Measurements from ENCODE around the gene SMIM7. TPM values are rescaled to one million over a fixed set of nuclear protein-coding genes. Genes with fewer than 3 reads are reported as not detected.

Gene SMIM7
- total and polyA plus RNA-seq, 4 experiments from 2014 or later: 59.6 to 94.1 (median 78.1) TPM

- Mint-ChIP-seq H3K36me3 (peaks cover 52 to 68% of the 10 kb centered on the region in 2 donors), H3K4me1 (peaks cover 0 to 37% (median 13%) of the 10 kb centered on the region in 4 donors), H3K27me3 (no peaks in the 10 kb centered on the region), H3K9me3 (no peaks in the 10 kb centered on the region), H3K27ac (peak overlapping the region in 5 of 7 donors; percentile 4 to 81 (median 24)), H3K4me3 (no peak overlapping the region)
- no peak overlapping the region for H3K27ac ChIP-seq (ENCODE audit: low read depth, low read length)
- no peaks in the 10 kb centered on the region for H3K27me3 ChIP-seq (ENCODE audit: insufficient read depth, low read length)
- H3K9me3 ChIP-seq (ENCODE audit: control insufficient read depth in 1 of 2, low read length in 2 of 2): no peaks in the 10 kb centered on the region
- H3K4me1 ChIP-seq (ENCODE audit: insufficient read depth, low read length): no peaks in the 10 kb centered on the region
- H3K4me3 ChIP-seq (ENCODE audit: low read length in 2 of 2): no peak overlapping the region
- no peak for DNase-seq
- ChIA-PET CTCF (ENCODE audit: partially characterized antibody) (interaction anchor here (0.5 to 1.8 kb wide), 2 partner anchors 8 to 40 kb away, joined by 3 read pairs; no protein-coding TSS in a partner anchor), POLR2A (ENCODE audit: partially characterized antibody) (interaction anchor here (0.9 to 1.6 kb wide), 3 partner anchors 10 to 22 kb away, joined by 3 to 6 read pairs (median 3); partner anchors contain the start of genes MED26 and SMIM7)
- intact Hi-C loops (cut with micrococcal nuclease): no loop called here
- H3K36me3 ChIP-seq (ENCODE audit: insufficient read depth, low read length): peaks cover 65% of the 10 kb centered on the region
Measured at GRCh38 chr19:16649734-16650133, 10.2 kb downstream of the SMIM7 start.

GRCh38 chr19:16645140-16645539 is 14.8 kb downstream of the SMIM7 start:
- Histone ChIP-seq H3K4me1 (ENCODE audit: insufficient read depth, low read length) (no peaks in the 10 kb centered on the region), H3K27me3 (ENCODE audit: insufficient read depth, low read length) (no peaks in the 10 kb centered on the region), H3K36me3 (ENCODE audit: insufficient read depth, low read length) (peaks cover 65% of the 10 kb centered on the region), H3K27ac (ENCODE audit: low read depth, low read length) (no peak overlapping the region), H3K4me3 (ENCODE audit: low read length in 2 of 2) (no peak overlapping the region), H3K9me3 (ENCODE audit: control insufficient read depth in 1 of 2, low read length in 2 of 2) (no peaks in the 10 kb centered on the region)
- POLR2A ChIA-PET (ENCODE audit: partially characterized antibody): no interaction called here
- Mint-ChIP-seq H3K27me3 (no peaks in the 10 kb centered on the region), H3K4me1 (peaks cover 6 to 27% (median 15%) of the 10 kb centered on the region in 4 donors), H3K27ac (peak overlapping the region in 2 of 7 donors; percentile 19 to 41), H3K9me3 (no peaks in the 10 kb centered on the region), H3K36me3 (peaks cover 34 to 59% of the 10 kb centered on the region in 2 donors), H3K4me3 (no peak overlapping the region)
- CTCF ChIA-PET (ENCODE audit: partially characterized antibody): no interaction called here
- intact Hi-C loops (cut with micrococcal nuclease): no loop called here
- DNase-seq: no peak

- Mint-ChIP-seq H3K27ac (no peak overlapping the region), H3K36me3 (peaks cover 32 to 58% of the 10 kb centered on the region in 2 donors), H3K27me3 (no peaks in the 10 kb centered on the region), H3K4me3 (no peak overlapping the region), H3K9me3 (no peaks in the 10 kb centered on the region), H3K4me1 (peaks cover 10 to 31% (median 18%) of the 10 kb centered on the region in 4 donors)
- ChIA-PET CTCF (ENCODE audit: partially characterized antibody) (no interaction called here), POLR2A (ENCODE audit: partially characterized antibody) (no interaction called here)
- Histone ChIP-seq H3K9me3 (ENCODE audit: control insufficient read depth in 1 of 2, low read length in 2 of 2) (no peaks in the 10 kb centered on the region), H3K27me3 (ENCODE audit: insufficient read depth, low read length) (no peaks in the 10 kb centered on the region), H3K36me3 (ENCODE audit: insufficient read depth, low read length) (peaks cover 56% of the 10 kb centered on the region), H3K4me1 (ENCODE audit: insufficient read depth, low read length) (no peaks in the 10 kb centered on the region), H3K4me3 (ENCODE audit: low read length in 2 of 2) (no peak overlapping the region), H3K27ac (ENCODE audit: low read depth, low read length) (no peak overlapping the region)
- DNase-seq: no peak
- intact Hi-C loops (cut with micrococcal nuclease): no loop called here
Measured at GRCh38 chr19:16641695-16642094, 18.2 kb downstream of the SMIM7 start.

- Histone ChIP-seq H3K9me3 (ENCODE audit: control insufficient read depth in 1 of 2, low read length in 2 of 2) (no peaks in the 10 kb centered on the region), H3K27me3 (ENCODE audit: insufficient read depth, low read length) (no peaks in the 10 kb centered on the region), H3K36me3 (ENCODE audit: insufficient read depth, low read length) (peaks cover 52% of the 10 kb centered on the region), H3K4me1 (ENCODE audit: insufficient read depth, low read length) (no peaks in the 10 kb centered on the region), H3K4me3 (ENCODE audit: low read length in 2 of 2) (no peak overlapping the region), H3K27ac (ENCODE audit: low read depth, low read length) (no peak overlapping the region)
- no peak for DNase-seq
- no peaks in the 10 kb centered on the region for H3K27me3 Mint-ChIP-seq
- peaks cover 11 to 31% (median 19%) of the 10 kb centered on the region in 4 donors for H3K4me1 Mint-ChIP-seq
- H3K27ac Mint-ChIP-seq: peak overlapping the region in 1 of 7 donors; percentile 18
- ChIA-PET POLR2A (ENCODE audit: partially characterized antibody) (no interaction called here), CTCF (ENCODE audit: partially characterized antibody) (no interaction called here)
- intact Hi-C loops (cut with micrococcal nuclease): no loop called here
- no peak overlapping the region for H3K4me3 Mint-ChIP-seq
- peaks cover 29 to 58% of the 10 kb centered on the region in 2 donors for H3K36me3 Mint-ChIP-seq
- H3K9me3 Mint-ChIP-seq: no peaks in the 10 kb centered on the region
Measured at GRCh38 chr19:16640951-16641350, 19.0 kb downstream of the SMIM7 start.

- H3K4me1 Mint-ChIP-seq: peaks cover 9 to 20% (median 15%) of the 10 kb centered on the region in 4 donors
Measured at GRCh38 chr19:16638666-16639065, 21.3 kb downstream of the SMIM7 start.

GRCh38 chr19:16637535-16637934 is 22.4 kb downstream of the SMIM7 start:
- Histone ChIP-seq H3K36me3 (ENCODE audit: insufficient read depth, low read length) (peaks cover 33% of the 10 kb centered on the region), H3K27ac (ENCODE audit: low read depth, low read length) (no peak overlapping the region), H3K9me3 (ENCODE audit: control insufficient read depth in 1 of 2, low read length in 2 of 2) (no peaks in the 10 kb centered on the region), H3K27me3 (ENCODE audit: insufficient read depth, low read length) (no peaks in the 10 kb centered on the region), H3K4me1 (ENCODE audit: insufficient read depth, low read length) (no peaks in the 10 kb centered on the region), H3K4me3 (ENCODE audit: low read length in 2 of 2) (no peak overlapping the region)
- peaks cover 11 to 47% of the 10 kb centered on the region in 2 donors for H3K36me3 Mint-ChIP-seq
- H3K9me3 Mint-ChIP-seq: no peaks in the 10 kb centered on the region
- H3K27me3 Mint-ChIP-seq: no peaks in the 10 kb centered on the region
- no peak overlapping the region for H3K4me3 Mint-ChIP-seq
- CTCF ChIA-PET (ENCODE audit: partially characterized antibody): no interaction called here
- POLR2A ChIA-PET (ENCODE audit: partially characterized antibody): interaction anchor here (1.1 to 1.3 kb wide), 2 partner anchors 22 to 163 kb away, joined by 3 to 4 read pairs; partner anchors contain the start of gene SMIM7
- H3K4me1 Mint-ChIP-seq: peaks cover 8 to 16% (median 11%) of the 10 kb centered on the region in 4 donors
- no peak for DNase-seq
- peak overlapping the region in 4 of 7 donors; percentile 52 to 77 (median 70) for H3K27ac Mint-ChIP-seq
- intact Hi-C loops (cut with micrococcal nuclease): no loop called here

More at GRCh38 chr19:16638666-16639065, 21.3 kb downstream of the SMIM7 start:
- H3K27me3 Mint-ChIP-seq: no peaks in the 10 kb centered on the region
- no peak for DNase-seq
- ChIA-PET CTCF (ENCODE audit: partially characterized antibody) (no interaction called here), POLR2A (ENCODE audit: partially characterized antibody) (interaction anchor here (0.9 to 1.6 kb wide), 4 partner anchors 10 to 164 kb away, joined by 3 to 8 read pairs (median 4); no protein-coding TSS in a partner anchor)
- intact Hi-C loops (cut with micrococcal nuclease): no loop called here
- Histone ChIP-seq H3K4me1 (ENCODE audit: insufficient read depth, low read length) (no peaks in the 10 kb centered on the region), H3K36me3 (ENCODE audit: insufficient read depth, low read length) (peaks cover 40% of the 10 kb centered on the region), H3K9me3 (ENCODE audit: control insufficient read depth in 1 of 2, low read length in 2 of 2) (no peaks in the 10 kb centered on the region), H3K27ac (ENCODE audit: low read depth, low read length) (no peak overlapping the region), H3K27me3 (ENCODE audit: insufficient read depth, low read length) (no peaks in the 10 kb centered on the region), H3K4me3 (ENCODE audit: low read length in 2 of 2) (no peak overlapping the region)
- peaks cover 16 to 55% of the 10 kb centered on the region in 2 donors for H3K36me3 Mint-ChIP-seq
- no peak overlapping the region for H3K4me3 Mint-ChIP-seq
- H3K9me3 Mint-ChIP-seq: no peaks in the 10 kb centered on the region
- peak overlapping the region in 5 of 7 donors; percentile 17 to 63 (median 42) for H3K27ac Mint-ChIP-seq

GRCh38 chr19:16631465-16631864 is 28.5 kb downstream of the SMIM7 start:
- peak overlapping the region in 4 of 7 donors; percentile 31 to 70 (median 56) for H3K27ac Mint-ChIP-seq
- peaks cover 6% of the 10 kb centered on the region for H3K36me3 ChIP-seq (ENCODE audit: insufficient read depth, low read length)

More at GRCh38 chr19:16631465-16631864, 28.5 kb downstream of the SMIM7 start:
- DNase-seq: no peak
- POLR2A ChIA-PET (ENCODE audit: partially characterized antibody): interaction anchor here (4.6 kb wide), 1 partner anchor 29 kb away, joined by 41 read pairs; the partner anchor contains the start of genes SMIM7 and TMEM38A
- CTCF ChIA-PET (ENCODE audit: partially characterized antibody): interaction anchor here (0.7 kb wide), 1 partner anchor 26 kb away, joined by 3 read pairs; no protein-coding TSS in a partner anchor
- H3K27ac ChIP-seq (ENCODE audit: low read depth, low read length): no peak overlapping the region
- H3K4me3 Mint-ChIP-seq: no peak overlapping the region
- intact Hi-C loops (cut with micrococcal nuclease): no loop called here
- no peaks in the 10 kb centered on the region for H3K9me3 ChIP-seq (ENCODE audit: control insufficient read depth in 1 of 2, low read length in 2 of 2)
- no peak overlapping the region for H3K4me3 ChIP-seq (ENCODE audit: low read length in 2 of 2)
- H3K27me3 ChIP-seq (ENCODE audit: insufficient read depth, low read length): no peaks in the 10 kb centered on the region
- H3K27me3 Mint-ChIP-seq: no peaks in the 10 kb centered on the region
- no peaks in the 10 kb centered on the region for H3K9me3 Mint-ChIP-seq
- peaks cover 17% of the 10 kb centered on the region for H3K4me1 ChIP-seq (ENCODE audit: insufficient read depth, low read length)
- H3K4me1 Mint-ChIP-seq: peaks cover 11 to 22% (median 19%) of the 10 kb centered on the region in 4 donors
- peaks cover 7 to 46% of the 10 kb centered on the region in 2 donors for H3K36me3 Mint-ChIP-seq

Data from CD4-positive, alpha-beta memory T cell (primary cell).